LNCaP clone FGC (cell line): ENCODE measurements around the gene SLC22A16.

Experiments
- DNase-seq: peaks from one replicate; pipeline ENCODE4 v3.0.0-alpha.2; 2011; ENCODE audit warnings: low read depth
- H3K4me3 ChIP-seq: 2 replicates; pipeline ENCODE4 v1.5.1; 2011; ENCODE audit warnings: mild to moderate bottlenecking, low read depth, low read length, control low read depth
- CTCF ChIP-seq: IDR thresholded peaks from 2 replicates; pipeline ENCODE4 v1.5.1; 2012; ENCODE audit warnings: mild to moderate bottlenecking; ENCODE audit not compliant: control insufficient read depth, insufficient read depth; ENCODE audit errors: extremely low read depth

Gene SLC22A16

GRCh38 chr6:110394409-110394808, 82.0 kb downstream of the SLC22A16 start:
- H3K4me3 ChIP-seq = no peak overlapping the region
- DNase-seq = no peak
- no peak for TF ChIP-seq CTCF

GRCh38 chr6:110392727-110393126, 83.7 kb downstream of the SLC22A16 start:
- no peak overlapping the region for H3K4me3 ChIP-seq
- TF ChIP-seq CTCF = no peak
- DNase-seq = no peak

- DNase-seq = no peak
- H3K4me3 ChIP-seq = no peak overlapping the region
- no peak for TF ChIP-seq CTCF
Observed at GRCh38 chr6:110390404-110390803, 86.0 kb downstream of the SLC22A16 start.

GRCh38 chr6:110389689-110390382, 86.6 kb downstream of the SLC22A16 start:
- TF ChIP-seq CTCF = no peak
- no peak overlapping the region for H3K4me3 ChIP-seq

GRCh38 chr6:110387986-110388385, 88.4 kb downstream of the SLC22A16 start:
- DNase-seq = no peak
- no peak overlapping the region for H3K4me3 ChIP-seq
- no peak for TF ChIP-seq CTCF

More at GRCh38 chr6:110389689-110390382, 86.6 kb downstream of the SLC22A16 start:
- DNase-seq = peak; percentile 69

GRCh38 chr6:110385458-110385863, 91.0 kb downstream of the SLC22A16 start:
- no peak overlapping the region for H3K4me3 ChIP-seq
- no peak for DNase-seq
- TF ChIP-seq CTCF = no peak

- no peak overlapping the region for H3K4me3 ChIP-seq
- TF ChIP-seq CTCF = no peak
- no peak for DNase-seq
Observed at GRCh38 chr6:110378552-110378951, 97.9 kb downstream of the SLC22A16 start.
